HG02840 (cell line): ENCODE data around the gene IGSF8.
"Not testable (repeated sequence)": the region's sequence is repeated elsewhere in the genome, so short reads cannot be mapped to it uniquely, and the experiment has no call there.

Source experiments
- ATAC-seq: cut with Tn5 transposase; IDR thresholded peaks from one replicate; pipeline ENCODE4 v1.9.1; 2021; ENCODE audit warnings: mild to moderate bottlenecking, moderate library complexity, moderate number of reproducible peaks; ENCODE audit not compliant: unreplicated experiment, low FRiP score

Gene IGSF8

DNA sequence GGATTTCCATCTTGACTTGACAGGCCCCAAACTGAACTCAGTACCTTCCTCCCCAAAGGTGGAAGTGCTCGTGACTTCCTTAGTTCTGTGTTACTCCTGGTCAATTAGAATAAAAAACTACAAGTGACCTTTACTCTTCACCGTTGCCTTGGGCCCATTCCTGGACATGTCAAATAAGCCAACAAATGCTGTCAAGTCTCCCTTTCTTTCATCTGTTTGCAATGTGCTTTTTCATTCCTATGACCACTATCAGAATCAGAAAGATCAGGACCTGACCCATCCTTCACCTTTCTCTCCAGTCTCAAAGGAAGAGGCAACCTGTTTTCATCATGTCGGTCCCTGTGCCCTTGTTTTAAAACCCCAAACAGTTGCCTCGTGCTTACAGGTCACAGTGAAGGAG is 23.6 kb downstream of the IGSF8 start:
- no peak for ATAC-seq

DNA sequence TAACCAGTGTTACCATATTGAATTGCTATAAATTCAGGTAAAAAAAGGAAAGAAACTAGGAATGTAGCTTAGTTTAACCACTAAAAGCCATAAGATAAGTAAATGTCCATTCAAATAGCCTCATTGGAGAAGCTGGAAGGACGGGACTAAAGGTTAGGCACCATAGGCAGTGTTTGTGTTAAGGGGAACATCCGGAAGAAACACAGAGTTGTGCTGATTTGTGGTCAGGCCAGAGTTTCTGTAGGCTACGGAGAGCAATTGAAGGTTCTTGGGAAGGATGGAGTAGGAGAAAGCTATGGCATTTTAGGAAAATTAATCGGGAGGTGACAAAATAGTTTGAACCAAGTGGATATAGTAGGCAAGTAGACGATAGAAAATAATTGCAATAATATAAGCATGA is 27.1 kb downstream of the IGSF8 start:
- no peak for ATAC-seq

DNA sequence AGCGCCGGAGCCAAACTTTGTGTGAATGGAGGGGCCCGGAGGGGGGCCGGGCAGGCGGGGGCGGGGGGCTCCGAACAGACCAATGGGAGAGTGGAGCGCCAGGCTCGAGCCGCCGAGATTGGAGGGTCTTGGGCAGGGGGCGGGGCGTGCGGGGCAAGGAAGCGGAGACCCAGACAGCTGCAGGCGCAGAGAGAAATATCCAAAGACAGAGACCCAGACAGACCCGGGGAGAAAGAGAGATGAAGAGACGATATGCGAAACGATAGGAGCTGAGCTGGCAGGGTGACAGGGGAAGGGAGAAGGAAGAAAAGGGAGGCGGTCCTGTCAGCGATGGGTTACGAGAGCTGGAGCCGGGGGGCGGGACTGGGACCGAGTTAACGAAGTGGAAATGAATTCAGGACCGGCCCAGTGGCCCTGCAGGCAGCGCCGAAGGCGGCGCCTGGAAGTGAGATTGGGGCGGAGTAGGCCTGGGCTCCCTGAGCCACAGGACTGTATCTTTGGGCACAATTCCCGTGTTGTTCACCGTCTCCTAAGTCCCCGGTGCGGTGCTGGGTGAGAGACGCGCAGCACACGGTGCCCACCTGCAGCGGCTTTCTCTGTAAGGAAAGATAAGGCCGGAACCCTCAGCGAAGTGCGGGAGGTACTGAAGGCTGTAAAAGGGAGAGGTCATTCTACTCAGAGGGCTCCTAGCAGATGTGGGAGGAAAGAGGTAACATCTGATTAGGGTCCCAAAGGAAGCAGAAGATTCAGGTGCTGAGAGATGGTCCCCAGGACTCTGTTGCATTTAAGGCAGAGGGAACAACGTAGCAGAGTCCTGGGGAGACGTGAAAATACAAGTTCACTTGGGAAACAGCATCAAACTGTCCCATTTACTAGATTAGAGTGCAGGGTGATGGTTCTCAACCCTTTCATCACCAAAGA is 27.9 kb downstream of the IGSF8 start:
- no peak for ATAC-seq

DNA sequence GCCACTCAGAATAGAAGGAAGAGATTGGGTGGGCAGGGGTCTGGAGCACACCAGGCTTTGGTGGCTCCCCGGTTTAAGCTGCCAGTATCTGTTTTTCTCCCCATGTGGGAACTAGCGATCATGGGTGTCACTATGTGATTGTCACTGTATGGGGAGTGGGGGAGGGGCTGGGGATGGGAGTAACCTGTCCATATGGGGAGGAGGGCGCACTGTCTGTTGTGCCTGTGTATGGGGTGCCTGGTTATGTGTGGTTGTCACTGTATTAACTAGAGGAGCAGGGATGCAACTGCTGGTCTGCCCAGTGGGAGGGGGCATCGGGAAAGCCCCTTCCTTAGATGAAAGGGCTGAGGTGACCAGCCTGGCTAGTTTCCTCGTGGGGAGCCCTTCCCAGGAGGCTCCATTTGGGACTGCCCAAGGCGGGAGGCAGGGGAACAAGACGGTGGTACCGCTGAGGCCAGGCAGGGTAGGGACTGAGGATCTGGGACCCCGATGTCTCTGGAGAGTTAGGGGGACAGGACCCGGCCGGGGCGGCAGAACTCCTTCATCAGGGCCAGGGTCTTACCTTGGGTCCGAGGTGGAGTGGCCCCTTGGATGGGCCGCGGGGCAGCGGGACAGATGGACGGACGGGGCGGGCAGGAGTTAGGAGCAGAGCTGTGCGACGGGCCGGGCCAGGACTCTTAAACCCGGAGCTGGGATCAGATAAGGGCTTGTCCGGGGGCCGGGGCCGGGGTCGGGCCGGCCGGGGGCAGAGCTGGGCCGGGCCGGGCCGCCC is 28.8 kb downstream of the IGSF8 start, which contains the start of gene KCNJ10:
Gene KCNJ10 (minus strand): TSS at position 701 of the 772 bp plus-strand sequence. CDS start 27,628 bp downstream, outside the sequence.
- ATAC-seq, result no peak

DNA sequence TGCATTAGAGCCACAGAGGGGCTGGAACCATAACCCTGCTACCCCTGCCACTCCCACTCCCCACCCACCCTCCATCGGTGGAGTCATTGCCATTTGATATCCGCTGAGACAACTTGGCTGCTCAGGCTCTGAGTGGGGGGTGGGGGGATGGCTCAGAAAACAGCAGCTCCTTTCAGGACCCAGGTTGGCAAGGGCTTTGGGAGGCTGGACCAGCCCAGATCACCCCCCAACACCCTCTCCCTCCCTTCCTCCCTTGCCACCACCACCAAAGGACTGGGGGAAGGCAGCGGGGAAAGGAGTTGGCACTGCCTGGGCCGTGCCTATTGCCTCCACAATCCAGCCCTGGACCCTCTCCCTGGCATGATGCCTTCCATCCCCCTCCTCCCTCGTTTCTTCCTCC is 30.2 kb downstream of the IGSF8 start:
- ATAC-seq, result no peak

DNA sequence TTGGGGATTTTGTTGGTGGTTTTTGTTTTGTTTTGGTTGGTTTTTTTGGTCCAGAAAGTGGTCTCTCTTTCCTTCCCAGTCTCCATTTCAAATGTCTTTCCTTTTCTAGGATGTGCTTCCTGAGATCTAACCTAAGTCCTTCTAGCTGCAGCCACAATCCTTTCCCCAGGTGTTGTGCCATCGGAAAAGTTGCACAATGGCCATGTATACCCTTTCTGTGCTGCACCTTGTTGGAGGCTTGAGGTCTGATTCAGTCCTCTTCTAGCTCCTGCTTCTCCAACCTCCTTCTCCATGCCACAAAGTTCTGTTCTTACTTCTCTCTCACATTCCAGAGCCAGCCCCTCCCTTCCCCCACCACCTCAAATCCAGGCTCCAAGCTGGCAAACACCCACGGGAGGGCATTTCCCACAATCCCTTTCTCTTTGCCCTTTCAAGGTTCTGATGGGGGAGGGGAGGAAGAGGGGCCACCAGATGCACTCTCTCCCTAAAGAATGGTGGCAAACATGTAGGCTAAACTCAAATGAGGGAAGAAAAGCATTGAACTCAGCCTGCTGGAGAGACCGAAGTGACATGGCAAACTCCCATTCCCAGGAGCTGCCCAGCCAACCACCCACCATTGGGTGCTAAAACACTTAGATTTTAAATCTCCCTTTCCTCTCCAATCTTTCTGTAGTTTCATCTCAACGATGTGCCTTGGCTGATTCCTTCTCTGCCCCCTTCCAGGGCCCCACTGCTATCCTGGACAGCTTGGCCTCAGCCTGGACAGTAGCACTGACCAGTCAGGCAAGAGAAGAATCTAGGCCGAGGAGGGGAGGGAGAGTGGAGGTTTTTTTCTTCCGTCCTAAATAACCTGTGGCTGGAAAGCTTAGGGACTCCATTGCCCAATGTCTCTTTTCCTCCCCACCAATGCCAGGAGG is 31.3 kb downstream of the IGSF8 start:
- no peak for ATAC-seq

DNA sequence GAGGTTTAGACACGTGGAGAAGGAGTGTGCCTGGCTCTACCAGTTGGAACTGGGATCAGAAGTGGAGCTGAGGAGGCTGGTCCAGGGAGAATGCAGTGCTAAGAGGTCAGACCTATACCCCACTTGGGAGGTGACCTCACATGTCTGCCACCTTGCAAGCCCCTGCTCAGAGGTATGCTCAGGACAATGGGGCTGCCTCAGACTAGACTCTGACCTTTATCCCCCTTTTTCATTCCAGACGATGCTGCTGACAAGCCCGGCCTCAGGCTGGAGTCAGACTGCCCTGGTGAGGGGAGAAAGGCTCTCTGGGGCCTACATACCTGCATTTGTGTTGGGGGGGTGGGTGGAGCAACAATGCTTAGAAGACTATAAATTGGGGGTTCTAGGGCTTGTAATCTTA is 33.7 kb downstream of the IGSF8 start:
- no peak for ATAC-seq

DNA sequence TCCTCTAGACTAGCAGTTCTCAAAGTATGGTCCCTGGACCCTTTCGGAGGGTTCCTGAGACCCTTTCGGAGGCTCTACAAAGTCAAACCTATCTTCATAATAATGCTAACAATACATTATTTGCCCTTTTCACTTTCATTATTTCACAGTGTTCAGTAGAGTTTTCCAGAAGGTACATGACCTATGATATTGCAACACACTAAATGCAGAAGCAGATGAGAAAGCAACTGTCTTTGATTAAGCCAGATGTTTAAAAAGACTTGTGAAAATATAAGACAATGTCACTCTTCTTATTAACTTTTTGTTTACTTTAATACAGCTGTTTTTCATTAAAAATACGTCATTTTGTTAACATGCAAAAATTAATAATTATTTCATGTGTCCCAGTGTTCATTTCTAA is 34.3 kb downstream of the IGSF8 start:
- ATAC-seq, result no peak

DNA sequence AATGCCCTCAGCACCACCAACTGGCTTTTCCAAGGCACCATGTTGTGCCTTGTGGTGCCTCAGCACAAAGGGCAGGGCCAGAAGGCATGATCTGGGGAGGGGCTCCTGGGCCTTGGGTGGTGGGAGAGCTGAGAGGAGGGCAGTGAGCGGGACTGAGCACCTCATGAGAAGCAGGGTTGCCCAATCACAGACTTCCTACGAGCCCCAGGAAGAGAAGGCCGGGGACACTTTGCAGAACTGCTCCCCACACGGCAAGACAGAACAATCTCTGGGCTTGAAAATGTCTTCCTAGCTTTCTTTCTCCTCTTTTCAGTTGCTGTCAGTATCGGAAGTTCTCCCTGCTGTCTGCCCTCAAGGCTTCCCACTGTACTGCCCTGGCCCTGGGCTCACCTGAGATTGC is 35.2 kb downstream of the IGSF8 start:
- ATAC-seq, result no peak

DNA sequence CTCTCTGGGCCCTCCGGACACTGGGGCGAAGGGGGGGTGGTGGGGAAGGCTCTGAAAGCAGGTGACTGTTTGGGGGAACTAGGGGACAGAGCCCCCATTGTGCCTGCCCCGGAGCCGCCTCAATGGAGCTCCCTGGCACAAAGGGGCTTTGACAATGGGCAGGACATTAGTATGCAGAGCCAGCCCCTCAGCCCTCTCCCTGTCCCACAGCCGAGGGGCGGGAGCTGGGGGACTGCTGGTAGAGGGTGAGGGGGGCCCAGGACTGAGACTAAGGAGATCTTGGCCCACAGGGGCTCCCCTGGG is 36.2 kb downstream of the IGSF8 start:
- ATAC-seq, result no peak

DNA sequence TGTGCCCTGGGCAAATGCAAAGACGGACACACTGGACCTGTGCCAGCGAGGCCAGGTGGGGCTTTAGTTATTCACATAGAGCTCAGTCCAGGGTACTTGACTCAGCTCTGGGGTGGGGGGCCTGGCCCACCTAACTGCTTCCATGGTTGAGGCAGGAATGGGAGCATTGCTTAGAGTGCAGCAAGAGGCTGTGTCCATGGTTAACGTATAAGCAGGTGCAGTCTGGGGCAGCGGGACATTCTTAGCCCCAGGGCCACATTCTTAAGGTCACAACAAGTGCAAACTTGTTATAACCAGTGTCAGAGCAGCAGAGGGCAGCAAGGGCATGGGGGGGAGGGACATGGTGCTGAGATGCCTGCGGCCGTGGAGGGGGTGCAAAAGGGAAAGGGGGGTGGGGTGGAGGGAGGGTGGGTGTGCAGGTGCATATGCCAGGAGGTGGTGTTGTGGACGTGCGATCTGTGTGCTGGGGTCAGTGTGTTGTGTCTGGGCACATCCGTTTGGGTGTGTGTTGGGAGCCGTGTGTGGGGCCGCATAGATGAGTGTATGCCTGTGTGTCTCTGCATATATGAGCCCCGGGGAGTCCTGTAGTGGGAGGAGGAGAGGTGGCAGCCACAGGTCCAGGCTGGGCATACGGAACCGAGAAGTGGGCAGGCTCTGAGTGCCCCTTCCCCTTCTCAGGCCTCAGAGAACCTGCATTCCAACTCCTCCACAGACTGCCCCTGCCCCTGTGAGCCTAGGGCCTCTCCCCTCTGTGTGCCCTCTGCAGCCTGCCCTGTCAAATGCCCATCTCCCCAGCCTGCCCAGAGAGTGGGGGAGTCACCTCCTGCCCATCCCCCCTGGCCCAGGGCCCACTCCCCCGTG is 36.8 kb downstream of the IGSF8 start:
- no peak for ATAC-seq

DNA sequence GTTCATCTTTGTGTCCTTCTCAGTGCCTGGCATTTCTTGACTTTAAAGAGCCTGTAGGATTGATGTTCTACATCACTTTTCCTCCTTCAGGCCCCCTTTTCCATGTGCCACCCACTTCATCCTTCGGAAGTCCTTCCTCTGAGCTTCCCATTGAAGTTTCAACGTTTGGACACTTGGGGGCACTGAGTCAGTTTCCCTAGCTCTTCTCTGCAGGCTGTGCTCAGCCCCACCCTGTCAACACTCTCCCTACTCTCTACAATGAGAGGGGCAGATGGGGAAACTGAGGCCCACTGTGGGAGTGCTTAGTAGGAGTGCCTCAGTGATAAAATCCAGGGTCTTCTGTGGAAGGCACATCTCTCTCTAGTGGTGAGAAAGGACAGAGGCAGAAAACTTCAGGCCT is 40.3 kb downstream of the IGSF8 start:
- no peak for ATAC-seq

DNA sequence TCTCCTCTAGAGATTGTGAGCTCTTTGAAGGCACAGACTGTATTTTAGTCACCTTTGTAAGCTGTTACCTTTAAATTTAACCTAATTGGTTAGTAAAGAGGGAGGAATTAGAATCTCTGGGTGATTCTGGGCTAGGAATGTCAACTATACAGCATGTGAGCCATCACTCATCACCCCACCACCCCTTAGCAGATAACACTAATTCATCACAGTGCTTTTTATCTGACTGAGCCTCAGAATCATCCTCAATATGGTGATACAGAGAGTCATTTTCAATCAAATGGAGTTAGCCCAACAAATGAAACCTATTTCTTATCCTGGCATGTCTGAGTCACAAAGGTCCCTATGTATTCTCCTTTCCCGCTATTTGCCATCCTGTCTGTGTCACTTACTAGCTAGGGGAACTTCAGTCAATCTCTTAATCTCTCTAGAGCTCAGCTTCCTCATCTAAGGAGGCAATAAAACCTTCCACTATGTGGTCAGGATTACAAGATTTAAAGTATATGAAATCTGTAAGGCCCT is 41.7 kb downstream of the IGSF8 start:
- no peak for ATAC-seq

DNA sequence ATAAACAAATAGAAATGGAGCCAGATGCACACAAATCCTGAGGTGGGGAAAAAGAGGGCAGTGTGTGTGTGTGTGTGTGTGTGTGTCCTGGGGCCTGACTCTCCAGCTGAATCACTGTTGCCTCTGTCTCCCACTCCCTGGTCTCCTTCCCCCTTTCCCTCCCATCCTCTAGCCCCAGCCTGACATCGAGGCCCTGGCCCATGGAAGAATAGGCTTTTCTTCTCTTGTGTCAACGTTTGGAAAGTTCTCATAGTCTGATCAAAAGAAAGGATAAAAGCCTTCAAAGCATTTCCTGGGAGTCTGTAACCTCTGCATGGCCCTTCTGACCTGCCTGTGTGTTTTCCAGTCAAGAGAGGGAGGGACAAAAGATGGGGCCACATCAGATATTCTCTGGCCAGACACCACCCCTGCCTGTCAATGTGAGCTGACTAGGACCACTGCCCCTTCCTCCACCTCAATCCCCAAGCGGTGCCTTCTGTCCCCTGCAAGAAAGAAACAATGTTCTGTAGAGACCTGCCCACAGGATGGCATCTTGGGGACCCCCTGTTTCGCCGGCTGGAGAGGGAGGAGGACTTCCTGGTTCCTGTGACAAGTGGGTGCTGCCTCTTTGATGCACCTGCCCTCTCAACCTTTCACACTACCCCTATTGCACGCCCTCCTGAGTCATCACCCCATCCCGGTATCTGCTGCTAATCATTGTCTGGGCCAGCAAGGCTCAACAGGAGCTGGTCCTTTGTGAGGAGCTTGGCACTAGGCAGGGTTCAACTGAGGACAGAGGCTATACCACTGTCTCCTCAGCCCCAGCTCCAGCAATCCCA is 44.7 kb downstream of the IGSF8 start:
- no peak for ATAC-seq

DNA sequence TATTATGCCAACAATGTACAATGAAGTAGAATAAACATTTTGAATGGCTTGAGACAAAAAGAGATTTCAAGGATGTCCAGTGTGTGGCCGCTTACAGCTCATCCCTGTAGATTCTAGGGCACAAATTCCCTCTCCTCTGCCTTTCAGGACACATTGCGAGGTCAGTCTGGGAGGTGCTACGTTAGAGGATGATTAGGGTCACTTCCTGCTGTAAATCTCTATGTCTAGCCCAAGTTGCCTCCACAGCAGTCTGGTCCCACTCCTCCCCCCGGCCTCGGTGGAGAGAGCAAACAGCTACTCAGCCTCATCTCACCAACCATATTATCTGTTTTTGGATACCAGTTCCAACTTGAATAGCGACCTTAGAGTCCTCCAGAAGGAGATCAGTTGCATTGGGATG is 45.5 kb downstream of the IGSF8 start:
- ATAC-seq, result no peak

DNA sequence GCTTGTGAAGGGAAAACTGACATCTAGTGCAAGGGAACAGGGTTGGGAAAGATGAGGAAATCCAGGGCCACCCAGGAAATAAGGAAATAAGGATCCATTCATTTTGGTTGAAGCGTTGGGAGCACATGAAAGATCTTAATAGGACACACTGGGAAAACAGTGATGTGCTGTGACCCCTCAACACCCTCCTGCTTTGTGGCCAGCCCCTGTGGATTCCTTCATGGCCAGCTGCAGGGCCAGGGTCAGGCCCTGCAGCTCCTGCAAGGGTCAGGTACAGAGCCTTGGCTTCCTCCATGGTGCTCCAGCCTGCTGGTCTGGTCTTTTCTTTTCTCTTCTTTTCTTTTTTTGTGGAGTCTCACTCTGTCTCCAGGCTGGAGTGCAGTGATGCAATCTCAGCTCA is 47.8 kb downstream of the IGSF8 start:
- ATAC-seq, result no peak

DNA sequence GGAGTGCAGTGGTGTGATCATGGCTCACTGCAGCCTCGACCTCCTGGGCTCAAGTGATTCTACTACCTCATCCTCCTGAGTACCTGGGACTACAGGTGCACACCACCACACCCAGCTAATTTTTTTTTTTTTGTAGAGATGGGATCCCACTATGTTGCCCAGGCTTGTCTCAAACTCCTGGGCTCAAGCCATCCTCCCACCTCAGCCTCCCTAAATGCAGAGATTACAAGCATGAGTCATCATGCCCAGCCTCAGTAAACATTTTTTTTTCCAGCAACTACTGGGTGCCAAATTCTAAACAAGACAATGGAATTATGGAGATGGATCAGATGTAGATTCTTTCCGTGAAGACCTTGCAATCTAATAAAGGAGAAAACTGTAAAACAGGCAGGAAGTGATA is 48.2 kb downstream of the IGSF8 start:
- not testable (repeated sequence) for ATAC-seq

DNA sequence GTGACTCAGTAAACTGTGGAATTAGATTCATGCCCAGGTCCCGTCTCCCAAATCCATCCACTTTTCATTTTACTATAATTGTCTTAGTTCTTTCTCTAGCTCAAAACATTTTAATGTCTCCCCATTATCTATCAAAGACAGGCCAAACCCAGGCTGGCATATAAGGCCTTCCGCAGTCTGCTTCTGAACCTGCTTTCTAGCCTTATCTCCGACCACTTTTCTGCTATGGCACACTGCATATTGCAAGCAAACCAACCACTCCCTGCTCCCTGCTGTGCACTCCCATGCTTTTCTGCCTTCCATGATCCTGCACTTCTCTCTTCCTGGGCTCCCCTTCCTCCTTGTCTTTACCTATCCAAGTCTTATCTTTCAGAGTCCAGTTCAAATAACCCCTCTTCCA is 49.3 kb downstream of the IGSF8 start:
- ATAC-seq, result no peak

DNA sequence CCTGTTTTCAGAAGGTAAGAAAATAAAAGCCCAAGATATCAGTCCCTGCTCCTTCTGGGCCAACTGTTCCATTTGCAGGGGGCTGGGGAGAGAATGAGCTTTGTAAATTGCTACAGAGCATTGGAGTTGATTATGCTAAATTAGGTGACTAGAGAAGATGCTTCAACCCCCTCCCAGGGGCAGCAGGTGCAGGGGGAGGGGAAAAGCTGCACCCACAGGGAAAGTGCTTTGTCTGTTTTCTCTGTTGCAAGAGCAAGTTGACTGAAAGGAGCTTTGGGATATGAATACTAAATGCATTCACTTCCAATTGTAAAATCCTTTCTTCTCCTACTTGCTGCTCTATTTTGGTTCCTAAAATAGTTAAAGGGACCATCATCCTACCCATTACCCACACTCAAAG is 50.1 kb downstream of the IGSF8 start:
- ATAC-seq, result no peak
